ENCODE data around the gene ADCY7.

ADCY7 gene

GRCh38 chr16:50254072-50254471 lies 12.3 kb upstream of the ADCY7 start:
- Histone ChIP-seq H4K20me1 (peaks cover 0 to 35% (median 0%) of the 10 kb centered on the region in 11 experiments; a peak in 7 of 22 replicates), H3K27ac (peak overlapping the region in 7 of 11 experiments; percentile 8 to 50 (median 35); a peak in 8 of 22 replicates)

GRCh38 chr16:50255538-50255937 lies 10.8 kb upstream of the ADCY7 start:
- Histone ChIP-seq H3K4me3 (no peak overlapping the region), H3K27me3 (no peaks in the 10 kb centered on the region), H3K27ac (no peak overlapping the region), H3K9me3 (replicated peaks in 1 of 11) (peaks cover 0 to 4% (median 0%) of the 10 kb centered on the region in 11 experiments; a peak in 2 of 22 replicates), H4K20me1 (peaks cover 0 to 31% (median 6%) of the 10 kb centered on the region in 11 experiments; a peak in 7 of 22 replicates), H3K4me2 (no peak overlapping the region), H3K36me3 (no peaks in the 10 kb centered on the region), H3K9ac (no peak overlapping the region), H3K4me1 (peaks cover 50 to 66% (median 61%) of the 10 kb centered on the region in 10 experiments)
- no peak for TF ChIP-seq Cebpa-rat (IDR thresholded peaks at IDR 0.05)

More at GRCh38 chr16:50254072-50254471, 12.3 kb upstream of the ADCY7 start:
- TF ChIP-seq Cebpa-rat (IDR thresholded peaks at IDR 0.05) = no peak
- Histone ChIP-seq H3K36me3 (peaks cover 0 to 6% (median 0%) of the 10 kb centered on the region in 11 experiments; a peak in 1 of 22 replicates), H3K9ac (0 out of 22 replicates have a peak overlapping the region, but pooled peaks of 1 of the 11 experiments have one; percentile 31), H3K4me2 (peak overlapping the region in 9 of 11 experiments; percentile 21 to 73 (median 64); a peak in 15 of 22 replicates), H3K27me3 (no peaks in the 10 kb centered on the region), H3K9me3 (replicated peaks in 1 of 11) (no peaks in the 10 kb centered on the region; a peak in 1 of 22 replicates), H3K4me1 (peaks cover 37 to 61% (median 49%) of the 10 kb centered on the region in 10 experiments), H3K4me3 (no peak overlapping the region)

DNA sequence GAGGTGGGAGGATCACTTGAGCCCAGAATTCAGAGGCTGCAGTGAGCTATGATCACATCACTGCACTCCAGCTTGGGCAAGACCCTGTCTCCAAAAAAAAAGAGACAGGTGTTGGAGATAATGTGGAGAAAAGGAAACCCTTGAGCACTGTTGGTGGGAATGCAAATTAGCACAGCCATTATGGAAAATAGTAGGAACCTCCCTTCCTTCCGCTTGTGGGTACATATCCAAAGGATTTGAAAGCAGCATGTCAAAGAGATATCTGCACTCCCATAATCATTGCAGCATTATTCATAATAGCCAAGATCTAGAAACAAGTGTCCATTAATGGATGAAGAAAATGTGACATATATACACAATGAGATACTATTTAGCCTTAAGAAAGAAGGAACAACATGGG lies 9.7 kb upstream of the ADCY7 start:
- Histone ChIP-seq H3K4me1 (peaks cover 46 to 69% (median 65%) of the 10 kb centered on the region in 10 experiments), H3K4me2 (no peak overlapping the region), H3K4me3 (no peak overlapping the region), H3K27ac (no peak overlapping the region), H3K9me3 (replicated peaks in 1 of 11) (peaks cover 0 to 7% (median 0%) of the 10 kb centered on the region in 11 experiments; a peak in 2 of 22 replicates), H3K27me3 (no peaks in the 10 kb centered on the region; a peak in 1 of 22 replicates), H4K20me1 (peaks cover 0 to 25% (median 7%) of the 10 kb centered on the region in 11 experiments; a peak in 8 of 22 replicates), H3K36me3 (no peaks in the 10 kb centered on the region), H3K9ac (no peak overlapping the region)
- no peak for TF ChIP-seq Cebpa-rat (IDR thresholded peaks at IDR 0.05)

DNA sequence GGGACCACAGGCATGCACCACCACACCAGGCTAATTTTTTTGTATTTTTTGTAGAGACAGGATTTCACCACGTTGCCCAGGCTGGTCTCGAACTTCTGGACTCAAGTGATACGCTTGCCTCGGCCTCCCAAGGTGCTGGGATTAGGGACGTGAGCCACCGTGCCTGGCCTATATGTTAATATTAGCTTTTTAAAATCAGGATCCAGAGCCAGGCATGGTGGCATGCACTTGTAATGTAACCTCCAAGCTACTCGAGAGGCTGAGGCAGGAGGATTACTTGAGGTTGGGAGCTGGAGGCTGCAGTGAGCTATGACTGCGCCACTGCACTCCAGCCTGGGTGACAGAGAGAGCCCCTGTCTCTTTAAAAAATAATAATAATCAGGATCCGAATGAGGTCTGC lies 8.5 kb upstream of the ADCY7 start:
- no peak for TF ChIP-seq Cebpa-rat (IDR thresholded peaks at IDR 0.05)
- Histone ChIP-seq H3K36me3 (no peaks in the 10 kb centered on the region), H3K4me2 (peak overlapping the region in 9 of 11 experiments; percentile 80 to 100 (median 98); a peak in 17 of 22 replicates), H3K4me1 (peaks cover 46 to 69% (median 65%) of the 10 kb centered on the region in 10 experiments), H4K20me1 (peaks cover 0 to 18% (median 0%) of the 10 kb centered on the region in 11 experiments; a peak in 3 of 22 replicates), H3K4me3 (no peak overlapping the region), H3K9ac (no peak overlapping the region), H3K27me3 (no peaks in the 10 kb centered on the region; a peak in 1 of 22 replicates), H3K9me3 (replicated peaks in 1 of 11) (peaks cover 0 to 7% (median 0%) of the 10 kb centered on the region in 11 experiments; a peak in 2 of 22 replicates), H3K27ac (peak overlapping the region in 6 of 11 experiments; percentile 75 to 86 (median 78); a peak in 7 of 22 replicates)

DNA sequence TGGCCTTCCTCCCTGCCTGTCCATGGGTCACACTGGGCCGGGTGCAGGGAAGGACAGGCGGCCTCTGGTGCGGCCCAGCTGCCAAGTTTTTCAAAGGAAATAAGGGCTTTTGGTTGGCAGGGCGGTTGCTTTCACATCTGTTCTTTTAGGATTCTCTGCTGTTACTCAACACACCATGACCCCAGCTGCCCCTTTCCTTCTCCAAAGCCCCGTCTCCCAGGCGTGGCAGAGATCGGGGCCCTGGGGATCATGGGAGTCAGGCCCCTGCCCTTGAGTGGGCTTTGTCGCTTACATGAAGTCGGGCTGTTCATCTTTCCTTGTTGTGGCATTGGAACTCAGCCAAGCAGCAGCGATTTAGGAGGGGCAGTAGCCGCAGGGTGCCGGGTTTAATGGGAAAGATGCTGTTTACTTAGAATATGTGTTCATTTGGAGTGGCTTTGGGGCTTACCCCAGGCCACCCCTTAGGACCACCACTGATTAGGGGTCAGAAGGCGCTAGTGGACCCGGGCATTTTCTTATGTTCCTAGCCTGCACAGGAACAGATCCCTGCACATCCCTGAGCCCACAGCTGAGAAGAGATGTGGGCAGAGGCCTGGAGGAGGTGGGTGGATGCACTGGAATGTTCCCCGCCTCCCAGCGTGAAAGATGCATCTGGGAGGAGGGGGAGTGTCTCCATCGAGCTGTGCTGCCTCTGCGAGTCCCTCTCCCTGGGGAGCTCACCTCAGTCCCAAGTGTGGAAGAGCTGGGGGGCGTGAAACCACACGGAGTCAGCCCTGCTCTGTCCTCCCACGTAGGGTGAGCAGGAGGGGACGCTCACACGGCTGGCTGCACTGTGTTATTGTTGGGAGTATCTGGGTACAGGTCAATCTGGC lies 6.8 kb upstream of the ADCY7 start:
- Histone ChIP-seq H3K36me3 (no peaks in the 10 kb centered on the region), H3K4me2 (peak overlapping the region; percentile 77 to 100 (median 95)), H3K4me3 (peak overlapping the region in 8 of 10 experiments; percentile 6 to 45 (median 24); a peak in 10 of 20 replicates), H3K9me3 (replicated peaks in 1 of 11) (peaks cover 0 to 7% (median 0%) of the 10 kb centered on the region in 11 experiments; a peak in 2 of 22 replicates), H3K4me1 (peaks cover 55 to 70% (median 69%) of the 10 kb centered on the region in 10 experiments), H4K20me1 (peaks cover 0 to 23% (median 0%) of the 10 kb centered on the region in 11 experiments; a peak in 4 of 22 replicates), H3K9ac (peak overlapping the region in 10 of 11 experiments; percentile 30 to 74 (median 64); a peak in 19 of 22 replicates), H3K27ac (peak overlapping the region in 10 of 11 experiments; percentile 7 to 86 (median 76); a peak in 18 of 22 replicates), H3K27me3 (no peaks in the 10 kb centered on the region; a peak in 1 of 22 replicates)
- TF ChIP-seq Cebpa-rat (IDR thresholded peaks at IDR 0.05) = peak in 5 of 11 experiments; percentile 41 to 64 (median 51); a peak in 6 of 22 replicates

DNA sequence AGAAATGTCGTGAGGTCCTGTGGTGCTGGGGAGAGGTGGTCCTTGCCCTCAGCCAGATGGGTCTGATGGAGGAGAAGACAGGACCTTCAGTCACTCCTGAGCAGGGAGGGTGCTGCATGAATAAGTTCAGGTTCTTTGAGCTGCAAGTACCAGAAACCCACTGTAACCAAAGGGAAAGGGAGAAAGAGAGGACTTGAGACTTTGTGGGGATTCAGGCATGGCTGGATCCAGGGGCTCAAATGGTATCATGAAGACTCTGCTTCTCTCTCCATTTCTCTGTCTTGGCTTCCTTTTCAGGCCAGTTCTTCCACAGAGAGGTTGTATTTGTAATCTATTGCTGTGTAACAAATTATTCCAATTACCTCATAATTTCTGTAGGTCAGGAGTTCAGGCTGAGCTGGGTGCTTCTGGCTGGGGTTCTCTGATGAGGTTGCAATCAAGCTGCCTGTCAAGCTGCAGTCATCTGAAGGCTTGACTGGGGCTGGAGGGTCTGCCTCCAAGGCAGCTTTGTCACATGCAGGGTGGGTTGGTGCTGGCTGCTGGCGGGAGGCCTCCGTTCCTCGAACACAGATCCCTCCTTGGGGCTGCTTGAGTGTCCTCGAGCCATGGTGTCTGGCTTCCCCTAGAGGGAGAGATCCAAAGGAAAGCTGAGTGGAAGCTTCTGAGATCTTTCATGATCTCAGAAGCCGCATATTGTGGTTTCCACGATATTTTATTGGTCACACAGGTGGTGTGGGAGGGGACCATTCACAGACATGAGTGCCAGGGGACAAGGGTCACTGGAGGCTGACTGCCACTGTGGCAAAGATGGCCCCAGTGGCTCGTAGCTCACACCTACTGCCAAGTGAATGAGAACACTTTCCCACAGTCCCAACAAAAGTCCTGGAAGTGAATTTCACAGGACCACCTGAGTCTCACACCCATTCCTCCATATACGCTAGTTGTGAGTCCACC lies 5.9 kb upstream of the ADCY7 start:
- peaks cover 65 to 79% (median 78%) of the 10 kb centered on the region in 10 experiments for H3K4me1 ChIP-seq
- peaks cover 0 to 7% (median 0%) of the 10 kb centered on the region in 11 experiments; a peak in 2 of 22 replicates for H3K9me3 ChIP-seq (replicated peaks in 1 of 11)
- TF ChIP-seq Cebpa-rat (IDR thresholded peaks at IDR 0.05) = no peak
- H4K20me1 ChIP-seq = peaks cover 0 to 23% (median 0%) of the 10 kb centered on the region in 11 experiments; a peak in 5 of 22 replicates
- peak overlapping the region in 3 of 10 experiments; percentile 14 to 26 (median 24); a peak in 4 of 20 replicates for H3K4me3 ChIP-seq
- H3K9ac ChIP-seq = peak overlapping the region in 8 of 11 experiments; percentile 24 to 74 (median 66); a peak in 12 of 22 replicates
- H3K27me3 ChIP-seq = no peaks in the 10 kb centered on the region; a peak in 1 of 22 replicates
- no peaks in the 10 kb centered on the region for H3K36me3 ChIP-seq
- peak overlapping the region; percentile 77 to 100 (median 98) for H3K4me2 ChIP-seq
- H3K27ac ChIP-seq = peak overlapping the region in 8 of 11 experiments; percentile 72 to 86 (median 78); a peak in 15 of 22 replicates

GRCh38 chr16:50261160-50261706 lies 5.1 kb upstream of the ADCY7 start:
- H3K4me1 ChIP-seq = peaks cover 72 to 87% (median 86%) of the 10 kb centered on the region in 10 experiments
- H3K27me3 ChIP-seq = no peaks in the 10 kb centered on the region; a peak in 1 of 22 replicates
- H3K4me2 ChIP-seq = peak overlapping the region; percentile 55 to 100 (median 98)
- peak overlapping the region in 7 of 11 experiments; percentile 14 to 42 (median 20); a peak in 7 of 22 replicates for H3K9ac ChIP-seq
- peak overlapping the region in 6 of 11 experiments; percentile 6 to 85 (median 52); a peak in 9 of 22 replicates for H3K27ac ChIP-seq
- peaks cover 0 to 23% (median 0%) of the 10 kb centered on the region in 11 experiments; a peak in 5 of 22 replicates for H4K20me1 ChIP-seq
- H3K4me3 ChIP-seq = no peak overlapping the region; a peak in 1 of 20 replicates
- H3K9me3 ChIP-seq (replicated peaks in 1 of 11) = peaks cover 0 to 7% (median 0%) of the 10 kb centered on the region in 11 experiments; a peak in 1 of 22 replicates
- no peak for TF ChIP-seq Cebpa-rat (IDR thresholded peaks at IDR 0.05)
- no peaks in the 10 kb centered on the region for H3K36me3 ChIP-seq

All from BLaER1 treated with 17β-estradiol and CSF1 and Interleukin-3, amounts not matched to agents 10 nM and 100 nM (cell line).